Endothelial cell of umbilical vein (primary cell): ENCODE results near the gene EPN3. TPM values are rescaled to one million over a fixed set of nuclear protein-coding genes. Genes with fewer than 3 reads are reported as not detected.

Experiments
- BruUV-seq: library from RNA; stranded (reverse); fragments of 400-500 nt; replicated peaks from 2 replicates; lab custom pipeline; 2021; lab: Mats Ljungman, UMichigan
- CTCF ChIA-PET: fragments of 300-600, 350-600 bp; sonication (Branson Sonifier 250); formaldehyde crosslinking; loops from one replicate; lab custom pipeline; 2021; ENCODE audit warnings: antibody characterized with exemption, inconsistent platforms; lab: Charles Lee
- POLR2A ChIA-PET: fragments of 300-600, 350-600 bp; sonication (Branson Sonifier 250); formaldehyde crosslinking; loops from one replicate; lab custom pipeline; 2021; ENCODE audit warnings: antibody characterized with exemption, inconsistent platforms; lab: Charles Lee
- DNase-seq: peaks from one replicate; pipeline ENCODE4 v3.0.0-alpha.2; 2011; ENCODE audit warnings: low read depth, low spot score
- FAIRE-seq: peaks from 2 replicates; lab custom pipeline; 2011; peaks lifted over from hg19 to GRCh38; lab: Jason Lieb, UNC
- H2AFZ ChIP-seq: 2 replicates; pipeline ENCODE4 v1.6.0; 2012; ENCODE audit warnings: low read depth, low read length, control low read depth, inconsistent platforms
- H3K27ac ChIP-seq: 2 replicates; pipeline ENCODE4 v1.5.1; 2011; ENCODE audit warnings: low read depth, mild to moderate bottlenecking, control low read depth, low read length, moderate library complexity; ENCODE audit not compliant: insufficient read depth
- H3K27me3 ChIP-seq, 2 experiments: 2 replicates each; pipeline versions ENCODE4 v1.6.0 to v1.6.1; 2011; ENCODE audit warnings: low read length in 2 of 2, mixed read lengths in 1 of 2; ENCODE audit not compliant: control insufficient read depth in 2 of 2, insufficient read depth in 2 of 2
- H3K36me3 ChIP-seq, 2 experiments: 2 replicates in 1 of 2; 3 replicates in 1 of 2; pipeline ENCODE4 v1.5.1; 2011; ENCODE audit warnings: low read length in 2 of 2, mild to moderate bottlenecking in 1 of 2, moderate library complexity in 1 of 2; ENCODE audit not compliant: control insufficient read depth in 2 of 2, insufficient read depth in 2 of 2; ENCODE audit errors: extremely low read depth in 1 of 2
- H3K4me1 ChIP-seq: 3 replicates; pipeline ENCODE4 v1.5.1; 2011; ENCODE audit warnings: mild to moderate bottlenecking, low read length; ENCODE audit not compliant: control insufficient read depth, insufficient read depth; ENCODE audit errors: extremely low read depth
- H3K4me2 ChIP-seq: 2 replicates; pipeline ENCODE4 v1.6.1; 2011; ENCODE audit warnings: low read length, control low read depth, mixed read lengths; ENCODE audit not compliant: insufficient read depth
- H3K4me3 ChIP-seq, 3 experiments: fragments of 200-600 bp in 1 of 3; sonication (generic), shearing (Covaris generic) in 1 of 3; replicated peaks in 1 of 3; 2 replicates each; pipeline ENCODE4 v1.5.1; 2011 to 2016; ENCODE audit warnings: control low read depth in 3 of 3, low read length in 3 of 3, mild to moderate bottlenecking in 2 of 3, inconsistent platforms in 1 of 3, low read depth in 1 of 3, moderate library complexity in 1 of 3; ENCODE audit not compliant: insufficient read depth in 1 of 3
- H3K79me2 ChIP-seq: 2 replicates; pipeline ENCODE4 v1.6.0; 2012; ENCODE audit warnings: low read length, inconsistent platforms; ENCODE audit not compliant: control insufficient read depth, insufficient read depth
- H3K9ac ChIP-seq: replicated peaks from 2 replicates; pipeline ENCODE3; 2011; ENCODE audit warnings: low read length, control low read depth; ENCODE audit not compliant: insufficient read depth; ENCODE audit errors: extremely low read depth
- H3K9me1 ChIP-seq: replicated peaks from 3 replicates; pipeline ENCODE4 v1.6.0; 2011; ENCODE audit warnings: mild to moderate bottlenecking, low read length; ENCODE audit not compliant: control insufficient read depth, insufficient read depth; ENCODE audit errors: extremely low read depth
- H3K9me3 ChIP-seq: replicated peaks from 2 replicates; pipeline ENCODE4 v1.5.1; 2012; ENCODE audit warnings: low read length, inconsistent platforms; ENCODE audit not compliant: control insufficient read depth, insufficient read depth
- H4K20me1 ChIP-seq: replicated peaks from 2 replicates; pipeline ENCODE3; 2011; ENCODE audit warnings: mild to moderate bottlenecking, low read length; ENCODE audit not compliant: control insufficient read depth, insufficient read depth; ENCODE audit errors: extremely low read depth
- CTCF ChIP-seq, 2 donors: IDR thresholded peaks; 1 replicate in 1 of 2; 2 replicates in 1 of 2; pipeline ENCODE4 v1.5.1; 2011; ENCODE audit warnings: low read length in 2 of 2, mild to moderate bottlenecking in 2 of 2, moderate library complexity in 2 of 2, control low read depth in 1 of 2, inconsistent platforms in 1 of 2, low read depth in 1 of 2; ENCODE audit not compliant: insufficient read depth in 1 of 2; ENCODE audit errors: extremely low read depth in 1 of 2
- EZH2 ChIP-seq: IDR thresholded peaks from 2 replicates; pipeline ENCODE4 v1.6.1; 2012; ENCODE audit warnings: borderline replicate concordance, low read depth, mild to moderate bottlenecking, moderate library complexity, low read length, inconsistent platforms; ENCODE audit not compliant: severe bottlenecking
- FOS ChIP-seq: IDR thresholded peaks from 2 replicates; pipeline ENCODE4 v1.6.1; 2011; ENCODE audit warnings: mild to moderate bottlenecking, low read length, moderate library complexity, borderline replicate concordance; ENCODE audit not compliant: insufficient read depth
- GATA2 ChIP-seq: IDR thresholded peaks from 2 replicates; pipeline ENCODE4 v1.7.0; 2011; ENCODE audit warnings: low read depth, mild to moderate bottlenecking, moderate library complexity, mixed read lengths, low read length; ENCODE audit not compliant: insufficient read length, insufficient read depth
- JUN ChIP-seq: IDR thresholded peaks from 2 replicates; pipeline ENCODE4 v1.6.1; 2011; ENCODE audit warnings: borderline replicate concordance, low read depth; ENCODE audit not compliant: insufficient read length, insufficient read depth
- MAX ChIP-seq: IDR thresholded peaks from 2 replicates; pipeline ENCODE4 v1.6.1; 2011; ENCODE audit not compliant: insufficient read depth, insufficient read length
- POLR2A ChIP-seq: IDR thresholded peaks from 2 replicates; pipeline ENCODE4 v1.6.1; 2012; ENCODE audit warnings: low read depth, mild to moderate bottlenecking, control low read depth, low read length
- POLR2AphosphoS5 ChIP-seq: IDR thresholded peaks from 2 replicates; pipeline ENCODE4 v1.6.1; 2012; ENCODE audit warnings: low read depth, mild to moderate bottlenecking, control low read depth, low read length, moderate library complexity; ENCODE audit not compliant: insufficient read depth
- dilution Hi-C: fragments of 300-500 bp; cut with MboI; formaldehyde crosslinking; loops from one replicate; pipeline ENCODE4 v1.15.0; 2019; ENCODE audit warnings: low sequenced_read_pairs; ENCODE audit not compliant: extremely low pct_ligation_motif_present
- intact Hi-C: fragments of 100-400 bp; cut with micrococcal nuclease; formaldehyde crosslinking; loops from one replicate; pipeline ENCODE4 v1.10.0; 2022
- polyA plus RNA-seq, 4 experiments: library from polyadenylated mRNA; depleted of rRNA in 3 of 4; stranded (reverse) in 3 of 4; unstranded in 1 of 4; fragments of >200 nt; gene quantifications; 2 replicates each; pipeline versions ENCODE4 v1.2.1 to v1.2.3, GENCODE V29; 2011 to 2012; ENCODE audit warnings: missing spikeins in 1 of 4
- total RNA-seq: library from RNA; stranded (reverse); gene quantifications from 2 replicates; pipeline ENCODE4 v1.2.3, GENCODE V29; 2021

EPN3 gene
- total and polyA plus RNA-seq, 2 donors (not counting 3 experiments of a cell fraction or from before 2014, with no cell fraction given): not detected

- no peaks in the 10 kb centered on the region for H3K79me2 ChIP-seq
- DNase-seq (no peak), FAIRE-seq (no peak)
- H2AFZ ChIP-seq: no peak overlapping the region
- no peaks in the 10 kb centered on the region for H3K9me3 ChIP-seq
- intact Hi-C loops (no loop called here), dilution Hi-C loops (no loop called here)
- H3K36me3 ChIP-seq: no peaks in the 10 kb centered on the region
- ChIA-PET POLR2A (no interaction called here), CTCF (interaction anchor here (1.9 kb wide), 1 partner anchor 59 kb away, joined by 4 read pairs; the partner anchor contains the start of gene RSAD1)
- H3K4me1 ChIP-seq: peaks cover 10% of the 10 kb centered on the region
- H4K20me1 ChIP-seq: no peaks in the 10 kb centered on the region
- no peak for TF ChIP-seq POLR2A
- no peak for TF ChIP-seq FOS
- TF ChIP-seq MAX: no peak
- TF ChIP-seq EZH2: no peak
- no peak for TF ChIP-seq JUN
- TF ChIP-seq GATA2: no peak
- no peak for TF ChIP-seq CTCF (IDR thresholded peaks at IDR 0.05; ENCODE audit: extremely low read depth in 1 of 2, insufficient read depth in 1 of 2, low read depth in 1 of 2, low read length in 2 of 2)
- no peak for TF ChIP-seq POLR2AphosphoS5
- no peaks in the 10 kb centered on the region for H3K9me1 ChIP-seq
- H3K27ac ChIP-seq: no peak overlapping the region
- BruUV-seq: no TSS peak
- H3K9ac ChIP-seq: no peak overlapping the region
- H3K27me3 ChIP-seq: peaks cover 0 to 8% of the 10 kb centered on the region in 2 experiments
- no peak overlapping the region for H3K4me2 ChIP-seq
- H3K4me3 ChIP-seq: no peak overlapping the region
Measured at GRCh38 chr17:50537721-50538548, 5.4 kb downstream of the EPN3 start.
